ENCODE data around the gene IGFBP2. TPM values are rescaled to one million over a fixed set of nuclear protein-coding genes. Genes with fewer than 3 reads are reported as not detected.

IGFBP2 gene
- total and polyA plus RNA-seq, 2 of the 4 experiments (the other 2 are of a cell fraction): 33.5 to 236 TPM

- H4K91ac ChIP-seq (ENCODE audit: insufficient read depth, low read depth, low read length): no peak overlapping the region
- H2BK5ac ChIP-seq (ENCODE audit: low read depth, low read length, poor library complexity, severe bottlenecking): no peak overlapping the region
- H2AK9ac ChIP-seq (replicated peaks; ENCODE audit: low read depth, low read length, poor library complexity): no peak overlapping the region
- no peak overlapping the region for H3K23ac ChIP-seq (ENCODE audit: low read depth, low read length)
- no peak overlapping the region for H4K8ac ChIP-seq (ENCODE audit: low read depth in 2 of 2, low read length in 2 of 2)
- H3K79me1 ChIP-seq (ENCODE audit: low read depth in 1 of 2, low read length in 2 of 2): no peaks in the 10 kb centered on the region
- CTCF ChIA-PET: interaction anchor here (0.6 kb wide), 1 partner anchor 47 kb away, joined by 4 read pairs; no protein-coding TSS in a partner anchor
- no peak overlapping the region for H3K4ac ChIP-seq (ENCODE audit: low read depth, low read length)
- no peaks in the 10 kb centered on the region for H3K9me3 ChIP-seq (ENCODE audit: control insufficient read depth, insufficient read depth, low read length)
- TF ChIP-seq CHD1 (IDR thresholded peaks at IDR 0.05; ENCODE audit: low read depth, low read length) (no peak), FOS (IDR thresholded peaks at IDR 0.05; ENCODE audit: low read depth, low read length) (no peak)
- DNase-seq (no peak), ATAC-seq (ENCODE audit: low read depth) (no peak)
- no peaks in the 10 kb centered on the region for H3K36me3 ChIP-seq (ENCODE audit: control insufficient read depth, insufficient read depth, low read length)
- no peak overlapping the region for H3K56ac ChIP-seq (ENCODE audit: extremely low read depth, insufficient read depth, low read length)
- 83% methylated on average over 1 of the region's 6 CpGs; no CpG with 5 or more reads in 1 of the 2 experiments for WGBS, 2 experiments (ENCODE audit: extremely low coverage in 2 of 2, insufficient read length in 1 of 2)
- H3K18ac ChIP-seq (ENCODE audit: low read depth, low read length): no peak overlapping the region
- no peak overlapping the region for H2BK15ac ChIP-seq (ENCODE audit: low read depth, low read length)
- H3K9me1 ChIP-seq (ENCODE audit: insufficient read depth, low read length): no peaks in the 10 kb centered on the region
- intact Hi-C loops (cut with micrococcal nuclease): no loop called here
- H2BK20ac ChIP-seq (ENCODE audit: low read depth, low read length): no peak overlapping the region
- H3K27ac ChIP-seq (ENCODE audit: insufficient read depth, low read length): no peak overlapping the region
- H3K4me3 ChIP-seq (ENCODE audit: insufficient read depth, low read depth, low read length): no peak overlapping the region
- no TSS peak for BruUV-seq (replicated peaks)
- H4K20me1 ChIP-seq (ENCODE audit: insufficient read depth, low read length): no peaks in the 10 kb centered on the region
- H3K9ac ChIP-seq (ENCODE audit: low read depth, low read length): no peak overlapping the region
- dilution Hi-C loops (cut with HindIII; ENCODE audit: low sequenced_read_pairs, unreplicated experiment): no loop called here
- H4K5ac ChIP-seq (ENCODE audit: low read depth, low read length): no peak overlapping the region
- POLR2A ChIA-PET (ENCODE audit: unreplicated experiment): interaction anchor here (0.6 kb wide), 1 partner anchor 38 kb away, joined by 3 read pairs; no protein-coding TSS in a partner anchor
- no peak overlapping the region for H3K4me2 ChIP-seq (ENCODE audit: low read depth, low read length)
- H2AFZ ChIP-seq (replicated peaks; ENCODE audit: low read length, poor library complexity): peak overlapping the region; percentile 37
- in situ Hi-C loops (cut with MboI; ENCODE audit: low sequenced_read_pairs): no loop called here
- H3K4me1 ChIP-seq (ENCODE audit: control insufficient read depth, insufficient read depth, low read length): peaks cover 5% of the 10 kb centered on the region
- H2BK120ac ChIP-seq (ENCODE audit: low read depth, low read length): no peak overlapping the region
- no peak overlapping the region for H3K14ac ChIP-seq (replicated peaks; ENCODE audit: low read depth, low read length)
- H2AK5ac ChIP-seq (ENCODE audit: low read depth, low read length): no peak overlapping the region
- H3K27me3 ChIP-seq (ENCODE audit: control insufficient read depth, insufficient read depth, low read length): peaks cover 2% of the 10 kb centered on the region; the same call in 1 of the 2 replicates
These were observed 41.7 kb upstream of the IGFBP2 start for GRCh38 chr2:216591480-216591879.
